Rectal smooth muscle tissue (tissue), 1 donor: ENCODE results near the gene BRAF.
"Not testable (repeated sequence)": the region's sequence is repeated elsewhere in the genome, so short reads cannot be mapped to it uniquely, and the experiment has no call there.

ENCODE experiments used
- H3K27ac ChIP-seq: one replicate; pipeline ENCODE4 v1.7.0; 2013; ENCODE audit warnings: low read depth, low read length, inconsistent platforms
- H3K27me3 ChIP-seq: one replicate; pipeline ENCODE4 v1.7.0; 2013; ENCODE audit warnings: low read length; ENCODE audit not compliant: control insufficient read depth, insufficient read depth
- H3K36me3 ChIP-seq: one replicate; pipeline ENCODE4 v1.7.0; 2013; ENCODE audit warnings: low read length; ENCODE audit not compliant: control insufficient read depth, insufficient read depth
- H3K4me1 ChIP-seq: one replicate; pipeline ENCODE4 v1.7.0; 2013; ENCODE audit warnings: low read length; ENCODE audit not compliant: control insufficient read depth, insufficient read depth
- H3K4me3 ChIP-seq: one replicate; pipeline ENCODE4 v1.7.0; 2013; ENCODE audit warnings: low read length
- H3K9ac ChIP-seq: one replicate; pipeline ENCODE4 v1.7.0; 2013; ENCODE audit warnings: low read length

BRAF gene

GRCh38 chr7:140744005-140744404, 180.7 kb downstream of the BRAF start:
- H3K4me3 ChIP-seq: no peak overlapping the region
- no peaks in the 10 kb centered on the region for H3K27me3 ChIP-seq
- H3K4me1 ChIP-seq: no peaks in the 10 kb centered on the region
- H3K9ac ChIP-seq: no peak overlapping the region
- H3K36me3 ChIP-seq: peaks cover 3% of the 10 kb centered on the region
- no peak overlapping the region for H3K27ac ChIP-seq

GRCh38 chr7:140743255-140743654, 181.5 kb downstream of the BRAF start:
- not testable (repeated sequence) for H3K36me3 ChIP-seq, H3K4me3 ChIP-seq, H3K9ac ChIP-seq, H3K27me3 ChIP-seq, H3K4me1 ChIP-seq, H3K27ac ChIP-seq

DNA sequence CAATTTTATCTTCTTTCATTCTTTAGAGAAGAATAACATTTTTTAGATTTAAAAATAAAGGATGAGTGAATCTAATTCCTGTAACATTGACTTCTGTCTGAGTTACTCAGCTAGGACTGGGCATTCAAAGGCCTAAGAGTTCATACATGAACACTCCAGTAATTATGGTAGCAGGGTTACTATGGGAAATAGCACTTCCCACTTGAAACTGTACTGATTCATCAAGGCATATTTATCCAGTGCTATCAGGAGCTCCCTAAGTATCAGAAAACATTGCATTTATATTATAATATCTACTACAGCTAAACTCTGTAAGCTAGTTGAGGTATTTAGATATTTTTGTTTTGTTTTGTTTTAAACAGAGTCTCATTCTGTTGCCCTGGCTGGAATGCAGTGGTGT, 186.4 kb downstream of the BRAF start:
- H3K9ac ChIP-seq: no peak overlapping the region

GRCh38 chr7:140734729-140735128, 190.0 kb downstream of the BRAF start:
- Histone ChIP-seq H3K36me3 (no peaks in the 10 kb centered on the region), H3K4me3 (no peak overlapping the region)

More for the DNA sequence above, 186.4 kb downstream of the BRAF start:
- Histone ChIP-seq H3K27me3 (no peaks in the 10 kb centered on the region), H3K36me3 (no peaks in the 10 kb centered on the region), H3K4me3 (no peak overlapping the region), H3K27ac (no peak overlapping the region), H3K4me1 (no peaks in the 10 kb centered on the region)

GRCh38 chr7:140734096-140734495, 190.6 kb downstream of the BRAF start:
- no peak overlapping the region for H3K4me3 ChIP-seq

More at GRCh38 chr7:140734729-140735128, 190.0 kb downstream of the BRAF start:
- H3K27me3 ChIP-seq: no peaks in the 10 kb centered on the region
- H3K9ac ChIP-seq: no peak overlapping the region
- no peak overlapping the region for H3K27ac ChIP-seq
- H3K4me1 ChIP-seq: no peaks in the 10 kb centered on the region

DNA sequence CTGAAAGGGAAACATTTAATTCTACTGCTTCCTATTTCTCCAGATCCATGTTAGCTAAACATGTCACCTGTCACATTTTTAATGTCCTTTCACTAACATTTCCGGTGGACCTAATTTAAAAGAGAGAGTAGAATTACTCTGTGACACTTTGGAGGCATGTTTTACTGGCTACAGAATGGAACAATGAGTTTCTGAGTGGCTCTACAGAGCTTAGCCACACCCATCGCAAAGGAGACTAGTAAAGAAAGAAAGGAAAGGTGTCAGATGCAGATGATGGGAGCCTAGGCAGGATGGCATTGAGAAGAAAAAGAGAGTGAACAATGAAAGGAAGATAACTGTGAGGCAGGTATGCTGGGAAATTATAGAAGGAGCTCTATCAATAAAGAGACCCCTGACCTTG, 192.3 kb downstream of the BRAF start:
- Histone ChIP-seq H3K9ac (no peak overlapping the region), H3K4me1 (no peaks in the 10 kb centered on the region), H3K36me3 (no peaks in the 10 kb centered on the region), H3K27ac (no peak overlapping the region), H3K27me3 (no peaks in the 10 kb centered on the region), H3K4me3 (no peak overlapping the region)

More at GRCh38 chr7:140734096-140734495, 190.6 kb downstream of the BRAF start:
- H3K4me1 ChIP-seq: no peaks in the 10 kb centered on the region
- H3K36me3 ChIP-seq: no peaks in the 10 kb centered on the region
- no peak overlapping the region for H3K9ac ChIP-seq
- H3K27ac ChIP-seq: no peak overlapping the region
- H3K27me3 ChIP-seq: no peaks in the 10 kb centered on the region

DNA sequence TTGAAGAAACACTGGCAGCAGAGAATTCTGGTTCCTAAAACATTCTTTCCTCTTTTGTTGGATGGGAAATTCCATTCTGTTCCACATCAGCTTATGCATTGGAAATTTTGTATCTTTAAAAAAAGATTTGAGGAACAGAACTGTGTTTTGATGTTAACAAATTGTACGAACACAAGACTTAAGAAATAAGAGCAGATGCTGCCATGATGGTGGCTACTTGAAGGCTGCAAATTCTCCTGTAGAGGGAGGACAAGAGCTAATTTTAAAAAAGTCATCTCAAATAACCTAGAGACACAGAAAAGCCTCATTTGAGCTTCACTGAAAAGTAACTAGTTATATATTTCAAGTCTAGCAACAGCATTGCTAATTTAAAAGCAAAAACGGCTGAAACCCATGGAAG, 198.4 kb downstream of the BRAF start:
- H3K4me1 ChIP-seq: no peaks in the 10 kb centered on the region
- no peak overlapping the region for H3K9ac ChIP-seq
- H3K27me3 ChIP-seq: no peaks in the 10 kb centered on the region
- no peak overlapping the region for H3K27ac ChIP-seq
- peaks cover 2% of the 10 kb centered on the region for H3K36me3 ChIP-seq
- no peak overlapping the region for H3K4me3 ChIP-seq

GRCh38 chr7:140724706-140725105, 200.0 kb downstream of the BRAF start:
- Histone ChIP-seq H3K27me3 (no peaks in the 10 kb centered on the region), H3K9ac (no peak overlapping the region), H3K4me1 (no peaks in the 10 kb centered on the region), H3K4me3 (no peak overlapping the region), H3K27ac (no peak overlapping the region), H3K36me3 (peaks cover 2% of the 10 kb centered on the region)

DNA sequence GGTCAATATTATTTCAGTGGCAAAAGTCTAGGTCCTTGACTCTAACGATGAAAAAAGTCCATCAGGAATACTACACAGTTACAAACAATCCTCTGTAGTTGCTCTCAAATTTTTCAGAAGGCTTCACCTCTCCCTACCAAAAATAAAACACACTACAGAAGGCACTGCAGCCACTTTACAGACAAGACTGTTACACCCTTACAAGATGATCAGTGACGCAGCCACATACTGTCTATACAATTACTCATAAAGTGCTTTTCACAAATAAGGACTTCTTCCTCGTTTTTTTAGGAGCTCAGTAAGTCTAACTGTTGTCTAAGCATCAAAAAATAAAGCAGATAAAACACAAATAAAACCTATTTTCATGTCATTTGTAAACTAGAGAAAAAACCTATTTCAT, 201.2 kb downstream of the BRAF start:
- Histone ChIP-seq H3K9ac (no peak overlapping the region), H3K36me3 (peaks cover 2% of the 10 kb centered on the region), H3K27ac (no peak overlapping the region), H3K4me1 (no peaks in the 10 kb centered on the region), H3K4me3 (no peak overlapping the region), H3K27me3 (no peaks in the 10 kb centered on the region)

- Histone ChIP-seq H3K9ac (no peak overlapping the region), H3K27ac (no peak overlapping the region), H3K4me1 (no peaks in the 10 kb centered on the region), H3K4me3 (no peak overlapping the region), H3K27me3 (no peaks in the 10 kb centered on the region), H3K36me3 (peaks cover 2% of the 10 kb centered on the region)
Observed at GRCh38 chr7:140723006-140723405, 201.7 kb downstream of the BRAF start.

DNA sequence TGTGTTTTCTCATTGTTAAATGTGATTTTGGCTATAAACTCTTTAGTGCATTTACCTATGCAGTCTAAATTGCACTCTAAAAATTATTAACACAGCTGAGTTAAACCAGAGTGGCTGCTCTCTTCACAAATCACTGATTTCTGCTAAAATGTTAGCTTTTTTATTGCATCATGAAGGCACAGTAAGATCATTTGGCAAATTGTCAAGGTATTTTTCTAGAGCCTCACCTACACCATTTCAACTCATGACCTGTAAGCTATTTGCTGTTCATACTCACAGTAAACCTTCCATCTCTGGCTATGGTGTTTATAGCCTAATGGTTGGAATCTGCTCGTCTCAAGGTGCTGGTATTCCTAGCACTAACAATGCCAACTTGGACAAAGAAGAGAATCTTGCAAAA, 202.5 kb downstream of the BRAF start:
- Histone ChIP-seq H3K4me1 (no peaks in the 10 kb centered on the region), H3K27ac (no peak overlapping the region), H3K4me3 (no peak overlapping the region), H3K9ac (no peak overlapping the region), H3K36me3 (peaks cover 2% of the 10 kb centered on the region), H3K27me3 (no peaks in the 10 kb centered on the region)

DNA sequence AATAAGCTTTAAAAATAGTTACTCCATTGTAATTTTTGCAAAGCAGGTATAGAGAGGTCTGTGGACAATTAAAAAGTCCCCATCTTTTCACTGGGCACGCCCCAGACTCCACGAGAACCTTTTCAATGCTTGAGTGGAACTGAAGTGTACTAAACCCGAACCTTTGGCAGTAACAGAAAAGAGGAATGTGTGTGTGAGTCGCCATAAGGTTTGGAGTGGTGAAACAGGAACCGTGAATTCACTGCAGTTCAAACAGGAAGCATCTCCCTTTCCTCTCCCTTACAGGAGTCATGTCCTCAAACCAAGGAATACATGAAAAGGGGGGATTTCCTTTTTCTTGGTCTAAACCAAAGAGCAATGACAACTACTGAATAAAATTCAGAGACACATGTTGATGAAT, 205.0 kb downstream of the BRAF start:
- no peak overlapping the region for H3K4me3 ChIP-seq
- no peaks in the 10 kb centered on the region for H3K36me3 ChIP-seq
- H3K27ac ChIP-seq: no peak overlapping the region
- no peaks in the 10 kb centered on the region for H3K27me3 ChIP-seq
- no peaks in the 10 kb centered on the region for H3K4me1 ChIP-seq
- no peak overlapping the region for H3K9ac ChIP-seq

- Histone ChIP-seq H3K4me1 (no peaks in the 10 kb centered on the region), H3K27ac (no peak overlapping the region), H3K36me3 (no peaks in the 10 kb centered on the region), H3K9ac (no peak overlapping the region), H3K27me3 (no peaks in the 10 kb centered on the region), H3K4me3 (no peak overlapping the region)
Observed at GRCh38 chr7:140714331-140715040, 210.2 kb downstream of the BRAF start.
